ENCODE measurements around the gene ZNF787.

The ZNF787 gene

GRCh38 chr19:56141417-56141993, 20.4 kb upstream of the ZNF787 start:
- TF ChIP-seq, protein P1, sequence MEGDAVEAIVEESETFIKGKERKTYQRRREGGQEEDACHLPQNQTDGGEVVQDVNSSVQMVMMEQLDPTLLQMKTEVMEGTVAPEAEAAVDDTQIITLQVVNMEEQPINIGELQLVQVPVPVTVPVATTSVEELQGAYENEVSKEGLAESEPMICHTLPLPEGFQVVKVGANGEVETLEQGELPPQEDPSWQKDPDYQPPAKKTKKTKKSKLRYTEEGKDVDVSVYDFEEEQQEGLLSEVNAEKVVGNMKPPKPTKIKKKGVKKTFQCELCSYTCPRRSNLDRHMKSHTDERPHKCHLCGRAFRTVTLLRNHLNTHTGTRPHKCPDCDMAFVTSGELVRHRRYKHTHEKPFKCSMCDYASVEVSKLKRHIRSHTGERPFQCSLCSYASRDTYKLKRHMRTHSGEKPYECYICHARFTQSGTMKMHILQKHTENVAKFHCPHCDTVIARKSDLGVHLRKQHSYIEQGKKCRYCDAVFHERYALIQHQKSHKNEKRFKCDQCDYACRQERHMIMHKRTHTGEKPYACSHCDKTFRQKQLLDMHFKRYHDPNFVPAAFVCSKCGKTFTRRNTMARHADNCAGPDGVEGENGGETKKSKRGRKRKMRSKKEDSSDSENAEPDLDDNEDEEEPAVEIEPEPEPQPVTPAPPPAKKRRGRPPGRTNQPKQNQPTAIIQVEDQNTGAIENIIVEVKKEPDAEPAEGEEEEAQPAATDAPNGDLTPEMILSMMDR (IDR thresholded peaks at IDR 0.05; ENCODE audit: borderline replicate concordance, extremely low read depth, low read length, poor library complexity, severe bottlenecking): no peak
- no peak for TF ChIP-seq EZH2 (IDR thresholded peaks at IDR 0.05; ENCODE audit: borderline replicate concordance, low read depth, low read length, severe bottlenecking)
- peaks cover 45% of the 10 kb centered on the region for H3K79me2 ChIP-seq (ENCODE audit: insufficient read depth, low read length)

GRCh38 chr19:56140583-56141416, 19.7 kb upstream of the ZNF787 start, which contains the start of gene ZNF444:
TSS of gene ZNF444 (plus strand) at chr19:56141287. CDS start at chr19:56146912, 5,625 bp downstream.
- Histone ChIP-seq H3K4me2 (ENCODE audit: insufficient read depth, low read length) (peak within 1 kb of the TSS; percentile 86), H3K36me3 (ENCODE audit: insufficient read depth, low read length) (peaks cover 9% of the 10 kb centered on the region), H3K27ac (ENCODE audit: low read length) (peak within 1 kb of the TSS; percentile 88), H3K4me3 (ENCODE audit: low read depth in 1 of 2, low read length in 2 of 2) (peak within 1 kb of the TSS; percentile 33 to 70; a peak in 3 of 4 replicates), H3K9ac (ENCODE audit: low read depth, low read length) (peak within 1 kb of the TSS; percentile 59), H2AFZ (ENCODE audit: low read depth, low read length) (peak within 1 kb of the TSS; percentile 63), H3K27me3 (ENCODE audit: insufficient read depth, low read length, poor library complexity) (no peaks in the 10 kb centered on the region), H4K20me1 (ENCODE audit: insufficient read depth, low read length) (peaks cover 11% of the 10 kb centered on the region), H3K9me3 (ENCODE audit: insufficient read depth, low read length, severe bottlenecking) (no peaks in the 10 kb centered on the region), H3K4me1 (ENCODE audit: insufficient read depth, low read length) (peaks cover 43% of the 10 kb centered on the region), H3K79me2 (ENCODE audit: insufficient read depth, low read length) (peaks cover 42% of the 10 kb centered on the region)
- peak; percentile 99 for DNase-seq
- TF ChIP-seq, protein P1 (IDR thresholded peaks at IDR 0.05; ENCODE audit: borderline replicate concordance, extremely low read depth, low read length, poor library complexity, severe bottlenecking): no peak
- TF ChIP-seq EZH2 (IDR thresholded peaks at IDR 0.05; ENCODE audit: borderline replicate concordance, low read depth, low read length, severe bottlenecking): no peak
- ATAC-seq (ENCODE audit: insufficient read depth, low read depth): peak; percentile 89

More at GRCh38 chr19:56141417-56141993, 20.4 kb upstream of the ZNF787 start:
- peaks cover 13% of the 10 kb centered on the region for H4K20me1 ChIP-seq (ENCODE audit: insufficient read depth, low read length)
- H3K4me3 ChIP-seq (ENCODE audit: low read depth in 1 of 2, low read length in 2 of 2): peak overlapping the region; percentile 24 to 70; a peak in 3 of 4 replicates
- H3K27ac ChIP-seq (ENCODE audit: low read length): peak overlapping the region; percentile 81
- no peaks in the 10 kb centered on the region for H3K9me3 ChIP-seq (ENCODE audit: insufficient read depth, low read length, severe bottlenecking)
- peaks cover 43% of the 10 kb centered on the region for H3K4me1 ChIP-seq (ENCODE audit: insufficient read depth, low read length)
- no peaks in the 10 kb centered on the region for H3K27me3 ChIP-seq (ENCODE audit: insufficient read depth, low read length, poor library complexity)
- DNase-seq: peak; percentile 76
- ATAC-seq (ENCODE audit: insufficient read depth, low read depth): peak; percentile 24
- H3K4me2 ChIP-seq (ENCODE audit: insufficient read depth, low read length): peak overlapping the region; percentile 86
- H3K9ac ChIP-seq (ENCODE audit: low read depth, low read length): peak overlapping the region; percentile 59
- peak overlapping the region; percentile 59; the same call in 1 of the 2 replicates for H2AFZ ChIP-seq (ENCODE audit: low read depth, low read length)
- peaks cover 14% of the 10 kb centered on the region for H3K36me3 ChIP-seq (ENCODE audit: insufficient read depth, low read length)

DNA sequence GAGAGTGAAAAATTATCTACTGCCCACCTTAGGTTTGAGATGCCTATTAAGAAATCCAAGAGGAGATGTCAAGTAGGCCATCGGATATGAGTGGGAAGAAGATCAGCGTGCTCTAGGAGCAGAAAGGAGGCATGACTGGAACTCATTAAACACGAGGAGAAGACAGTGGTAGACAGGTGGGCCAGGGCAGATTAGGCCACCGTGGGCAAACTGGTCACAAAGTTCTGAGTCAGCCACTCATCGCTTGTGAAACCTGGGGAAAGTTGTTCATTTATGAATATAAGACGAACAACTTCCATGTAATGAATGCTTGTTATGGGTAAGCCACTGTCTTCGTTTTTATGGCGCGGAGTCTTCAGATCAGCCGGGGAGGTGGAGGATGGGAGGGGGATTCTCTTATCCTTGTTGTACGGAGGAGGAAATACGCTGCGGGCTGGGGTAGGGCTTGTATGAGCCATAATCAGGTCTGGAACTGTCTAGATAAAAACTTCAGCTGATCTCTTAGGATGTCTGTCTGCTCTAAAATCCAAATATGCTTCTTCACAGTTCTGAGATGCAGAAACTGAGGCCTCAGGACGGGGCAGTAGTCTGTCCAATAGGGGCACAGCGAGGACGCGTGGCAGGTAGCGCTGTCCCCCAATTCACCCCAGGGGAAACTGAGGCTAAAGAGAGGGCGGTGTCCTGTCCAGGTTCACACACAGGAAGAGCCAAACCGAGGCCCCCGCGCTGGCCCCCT, 18.9 kb upstream of the ZNF787 start:
- Histone ChIP-seq H3K36me3 (ENCODE audit: insufficient read depth, low read length) (peaks cover 5% of the 10 kb centered on the region; the same call in 1 of the 2 replicates), H3K4me1 (ENCODE audit: insufficient read depth, low read length) (peaks cover 43% of the 10 kb centered on the region), H3K27me3 (ENCODE audit: insufficient read depth, low read length, poor library complexity) (no peaks in the 10 kb centered on the region), H2AFZ (ENCODE audit: low read depth, low read length) (peak overlapping the region; percentile 61), H3K9me3 (ENCODE audit: insufficient read depth, low read length, severe bottlenecking) (no peaks in the 10 kb centered on the region), H3K4me3 (ENCODE audit: low read depth in 1 of 2, low read length in 2 of 2) (peak overlapping the region; percentile 33 to 70; a peak in 3 of 4 replicates), H3K9ac (ENCODE audit: low read depth, low read length) (peak overlapping the region; percentile 59), H4K20me1 (ENCODE audit: insufficient read depth, low read length) (peaks cover 8% of the 10 kb centered on the region; the same call in 1 of the 2 replicates), H3K79me2 (ENCODE audit: insufficient read depth, low read length) (peaks cover 35% of the 10 kb centered on the region), H3K4me2 (ENCODE audit: insufficient read depth, low read length) (peak overlapping the region; percentile 86), H3K27ac (ENCODE audit: low read length) (peak overlapping the region; percentile 88)
- TF ChIP-seq, protein P1 (IDR thresholded peaks at IDR 0.05; ENCODE audit: borderline replicate concordance, extremely low read depth, low read length, poor library complexity, severe bottlenecking): no peak
- ATAC-seq (ENCODE audit: insufficient read depth, low read depth): no peak
- no peak for DNase-seq
